GM12878 (cell line): Measurements from ENCODE around the gene ABL1. TPM values are rescaled to one million over a fixed set of nuclear protein-coding genes. Genes with fewer than 3 reads are reported as not detected.

ENCODE experiments used
- ATAC-seq: fragments of 200-7000 bp; cut with Tn5 transposase; 3 replicates; pipeline ENCODE4 v1.9.1; 2020; ENCODE audit warnings: mild to moderate bottlenecking, moderate library complexity
- BruUV-seq: library from RNA; stranded (reverse); fragments of 400-500 nt; replicated peaks from 2 replicates; lab custom pipeline; 2021; lab: Mats Ljungman, UMichigan
- CTCF ChIA-PET: fragments of 300-600 bp; sonication (Branson Sonifier 250); formaldehyde crosslinking; extraction: SDS; loops from one replicate; lab custom pipeline; 2021; ENCODE audit warnings: inconsistent platforms; lab: Yijun Ruan, JAX
- POLR2A ChIA-PET: fragments of 350-600 bp; formaldehyde crosslinking; extraction: SDS; loops from one replicate; lab custom pipeline; 2021; ENCODE audit warnings: inconsistent platforms; lab: Charles Lee
- RAD21 ChIA-PET: fragments of 300-600 bp; sonication (Branson Sonifier 250); formaldehyde crosslinking; loops from one replicate; lab custom pipeline; 2023; ENCODE audit warnings: antibody characterized with exemption; ENCODE audit not compliant: unreplicated experiment; lab: Charles Lee
- SMC1A ChIA-PET: fragments of 300-600 bp; sonication (Branson Sonifier 250); formaldehyde crosslinking; loops from one replicate; lab custom pipeline; 2023; ENCODE audit not compliant: unreplicated experiment, uncharacterized antibody; lab: Charles Lee
- DNase-seq: peaks from one replicate; pipeline ENCODE4 v3.0.0-alpha.2; 2011; ENCODE audit warnings: low read depth, low spot score
- FAIRE-seq: peaks from 3 replicates; lab custom pipeline; 2011; peaks lifted over from hg19 to GRCh38; lab: Jason Lieb, UNC
- H2AFZ ChIP-seq: 2 replicates; pipeline ENCODE4 v1.6.0; 2011; ENCODE audit warnings: low read depth, low read length, control low read depth; ENCODE audit not compliant: control insufficient read depth
- H3K27ac ChIP-seq: 2 replicates; pipeline ENCODE4 v1.5.1; 2011; ENCODE audit warnings: control low read depth; ENCODE audit not compliant: control insufficient read depth, insufficient read depth
- H3K27me3 ChIP-seq, 2 experiments: replicated peaks in 1 of 2; 2 replicates each; pipeline versions ENCODE4 v1.6.0 to v1.6.1; 2011; ENCODE audit warnings: low read length in 1 of 2; ENCODE audit not compliant: control insufficient read depth in 2 of 2, insufficient read depth in 2 of 2
- H3K36me3 ChIP-seq, 2 experiments: 2 replicates each; pipeline ENCODE4 v1.5.1; 2011; ENCODE audit warnings: low read length in 1 of 2; ENCODE audit not compliant: control insufficient read depth in 2 of 2, insufficient read depth in 2 of 2
- H3K4me1 ChIP-seq: 2 replicates; pipeline ENCODE4 v1.6.1; 2011; ENCODE audit warnings: mild to moderate bottlenecking, low read length, moderate library complexity, mixed read lengths; ENCODE audit not compliant: control insufficient read depth, insufficient read depth
- H3K4me2 ChIP-seq: 2 replicates; pipeline ENCODE4 v1.6.0; 2011; ENCODE audit warnings: control low read depth; ENCODE audit not compliant: control insufficient read depth, insufficient read depth
- H3K4me3 ChIP-seq: fragments of 200-600 bp; sonication (generic); 2 replicates; pipeline ENCODE4 v1.5.1; 2016
- H3K79me2 ChIP-seq: 2 replicates; pipeline ENCODE4 v1.6.0; 2011; ENCODE audit warnings: low read length; ENCODE audit not compliant: control insufficient read depth, insufficient read depth
- H3K9ac ChIP-seq: 2 replicates; pipeline ENCODE4 v1.8.0; 2011; ENCODE audit warnings: low read length, control low read depth, mixed read lengths; ENCODE audit not compliant: control insufficient read depth, insufficient read depth
- H3K9me3 ChIP-seq: replicated peaks from 3 replicates; pipeline ENCODE4 v1.5.1; 2011; ENCODE audit warnings: mild to moderate bottlenecking, low read length; ENCODE audit not compliant: control insufficient read depth, insufficient read depth
- H4K20me1 ChIP-seq: 2 replicates; pipeline ENCODE4 v1.6.0; 2011; ENCODE audit not compliant: control insufficient read depth, insufficient read depth
- CBFB ChIP-seq: IDR thresholded peaks from 2 replicates; pipeline ENCODE4 v1.6.1; 2016; ENCODE audit warnings: antibody characterized with exemption, low read depth
- ETV6 ChIP-seq, 2 experiments: fragments of 450-650 bp in 1 of 2; IDR thresholded peaks in 1 of 2; conservative IDR thresholded peaks in 1 of 2; 2 replicates each; pipeline ENCODE4 v1.6.1; 2014; ENCODE audit warnings: antibody characterized with exemption in 1 of 2, borderline replicate concordance in 1 of 2, low read depth in 1 of 2, mild to moderate bottlenecking in 1 of 2, moderate library complexity in 1 of 2
- HCFC1 ChIP-seq: fragments of 150-350 bp; IDR thresholded peaks from 2 replicates; pipeline ENCODE4 v1.6.1; 2014; ENCODE audit warnings: low read length
- MYB ChIP-seq: fragments of 150-350 bp; IDR thresholded peaks from 2 replicates; pipeline ENCODE4 v1.6.1; 2014; ENCODE audit warnings: mild to moderate bottlenecking, low read depth, low read length, borderline replicate concordance
- REST ChIP-seq: IDR thresholded peaks from 2 replicates; pipeline ENCODE4 v1.6.1; 2012; ENCODE audit warnings: mild to moderate bottlenecking, low read depth, low read length
- SREBF2 ChIP-seq: IDR thresholded peaks from 2 replicates; pipeline ENCODE4 v1.6.1; 2012; ENCODE audit warnings: mild to moderate bottlenecking, low read length
- STAT1 ChIP-seq: fragments of 450-650 bp; conservative IDR thresholded peaks from 2 replicates; pipeline ENCODE4 v1.6.1; 2014; ENCODE audit warnings: antibody characterized with exemption, mild to moderate bottlenecking
- TARDBP ChIP-seq: IDR thresholded peaks from 2 replicates; pipeline ENCODE4 v1.6.1; 2016; ENCODE audit warnings: borderline replicate concordance
- WGBS: methylation state at CpG from one replicate; pipeline ENCODE4 v1.1.6; 2016; ENCODE audit warnings: low lambda C conversion rate; ENCODE audit not compliant: insufficient replicate concordance, insufficient coverage; ENCODE audit errors: missing lambda C conversion rate; 5-methylcytosine and 5-hydroxymethylcytosine counted together
- in situ Hi-C: fragments of 300-500 bp; cut with MboI; formaldehyde crosslinking; loops from 9 replicates; pipeline ENCODE4 v1.14.3; 2018; ENCODE audit warnings: mixed read lengths
- intact Hi-C: fragments of 100-400 bp; cut with micrococcal nuclease; formaldehyde crosslinking; loops from one replicate; pipeline ENCODE4 v1.14.2; 2022; ENCODE audit not compliant: unreplicated experiment
- polyA plus RNA-seq, 11 experiments: library from polyadenylated mRNA; depleted of rRNA in 4 of 11; unstranded in 6 of 11; stranded (reverse) in 5 of 11; fragments of >200 nt; fragmentation: Nextera tagmentation in 4 of 11; fragmentation: Illumina TruSeq in 1 of 11; extraction: Ambion mirVana in 4 of 11; extraction: Trizol in 1 of 11; gene quantifications; 1 replicate in 1 of 11; 2 replicates in 10 of 11; pipeline versions ENCODE4 v1.2.1 to v1.2.3, GENCODE V29; 2011 to 2016; ENCODE audit warnings: inconsistent platforms in 2 of 11, missing spikeins in 2 of 11, low read depth in 1 of 11
- total RNA-seq, 4 experiments: library from RNA; depleted of rRNA in 3 of 4; stranded (reverse); fragments of >200 nt in 3 of 4; fragmentation: Illumina TruSeq in 1 of 4; extraction: Trizol in 1 of 4; gene quantifications; 2 replicates each; pipeline versions ENCODE4 v1.2.1 to v1.2.3, GENCODE V29; 2013 to 2021
- TF ChIP-seq, protein P1 (sequence below): fragments of 450-650 bp; IDR thresholded peaks from 2 replicates; pipeline ENCODE4 v1.6.1; 2017; ENCODE audit warnings: borderline replicate concordance
- TF ChIP-seq, protein P2 (sequence below): fragments of 450-650 bp; IDR thresholded peaks from 2 replicates; pipeline ENCODE4 v1.6.1; 2016; ENCODE audit warnings: mild to moderate bottlenecking, moderate library complexity, borderline replicate concordance
- TF ChIP-seq, protein P3 (sequence below): fragments of 150-350 bp; IDR thresholded peaks from 2 replicates; pipeline ENCODE4 v1.6.1; 2014; ENCODE audit warnings: mild to moderate bottlenecking, low read depth, low read length

Gene ABL1
- total and polyA plus RNA-seq, 10 of the 15 experiments (the other 5 are each of a cell fraction or from before 2014, with no cell fraction given) = 0.79 to 51.5 (median 16.3) TPM

DNA sequence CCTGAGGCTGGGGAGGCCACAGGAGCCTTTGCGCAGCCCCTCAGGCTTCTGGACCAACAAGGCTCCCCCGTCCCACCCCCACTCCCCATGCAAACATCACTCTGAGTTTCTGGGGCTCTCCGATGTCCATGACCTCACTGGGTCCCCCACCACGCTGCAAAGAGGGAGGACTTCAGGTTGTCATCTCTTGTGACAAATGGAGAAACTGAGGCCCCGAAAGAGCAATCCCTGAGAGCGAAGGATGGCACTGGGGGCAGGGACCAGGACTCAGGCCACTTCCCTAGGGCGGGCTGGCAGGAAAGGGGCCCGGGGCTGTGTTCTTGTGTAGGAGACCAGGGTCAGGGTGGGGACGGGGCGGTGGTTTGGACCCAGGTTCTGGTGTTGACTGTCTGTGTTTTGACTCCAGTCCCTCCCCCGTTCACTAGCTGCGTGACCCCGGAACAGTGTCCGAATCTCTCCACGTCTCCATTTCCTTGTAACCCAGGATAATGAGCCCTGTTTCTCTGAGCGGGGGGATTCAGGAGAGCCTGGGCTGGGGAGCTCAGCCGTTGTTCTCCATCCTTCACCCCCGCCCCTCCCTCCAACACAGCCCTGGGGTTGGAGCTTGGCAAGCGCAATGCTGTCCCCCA lies 90.1 kb downstream of the ABL1 start:
- 0 out of 2 replicates have a peak, but pooled peaks cover 2% of the 10 kb centered on the region for H4K20me1 ChIP-seq
- intact Hi-C loops (no loop called here), in situ Hi-C loops (no loop called here)
- no peaks in the 10 kb centered on the region; a peak in 1 of 4 replicates for H3K27me3 ChIP-seq
- FAIRE-seq (no peak), ATAC-seq (no peak), DNase-seq (no peak)
- H3K4me1 ChIP-seq = peaks cover 27% of the 10 kb centered on the region
- ChIA-PET CTCF (interaction anchor here (0.6 to 4.2 kb wide), 3 partner anchors 24 to 63 kb away, joined by 3 to 27 read pairs (median 3); no protein-coding TSS in a partner anchor), POLR2A (no interaction called here), RAD21 (interaction anchor here (4.0 kb wide), 1 partner anchor 54 kb away, joined by 33 read pairs; no protein-coding TSS in a partner anchor), SMC1A (interaction anchor here (0.7 to 1.7 kb wide), 3 partner anchors 55 to 66 kb away, joined by 3 to 10 read pairs (median 3); no protein-coding TSS in a partner anchor)
- no peaks in the 10 kb centered on the region for H3K36me3 ChIP-seq
- BruUV-seq = no TSS peak
- H3K9ac ChIP-seq = no peak overlapping the region
- H3K4me2 ChIP-seq = no peak overlapping the region
- H3K9me3 ChIP-seq = no peaks in the 10 kb centered on the region
- no peak overlapping the region for H3K4me3 ChIP-seq
- WGBS = 63% methylated on average over 18 of the region's 19 CpGs
- no peak overlapping the region for H3K27ac ChIP-seq
- H2AFZ ChIP-seq = no peak overlapping the region
- no peaks in the 10 kb centered on the region for H3K79me2 ChIP-seq
- TF ChIP-seq MYB (no peak), REST (no peak), SREBF2 (no peak), TARDBP (no peak), HCFC1 (no peak), ETV6 (conservative IDR thresholded peaks at IDR 0.05 in 1 of 2, IDR thresholded peaks at IDR 0.05 in 1 of 2; ENCODE audit: borderline replicate concordance in 1 of 2, low read depth in 1 of 2) (no peak), STAT1 (no peak), CBFB (no peak)
- TF ChIP-seq, protein P1, sequence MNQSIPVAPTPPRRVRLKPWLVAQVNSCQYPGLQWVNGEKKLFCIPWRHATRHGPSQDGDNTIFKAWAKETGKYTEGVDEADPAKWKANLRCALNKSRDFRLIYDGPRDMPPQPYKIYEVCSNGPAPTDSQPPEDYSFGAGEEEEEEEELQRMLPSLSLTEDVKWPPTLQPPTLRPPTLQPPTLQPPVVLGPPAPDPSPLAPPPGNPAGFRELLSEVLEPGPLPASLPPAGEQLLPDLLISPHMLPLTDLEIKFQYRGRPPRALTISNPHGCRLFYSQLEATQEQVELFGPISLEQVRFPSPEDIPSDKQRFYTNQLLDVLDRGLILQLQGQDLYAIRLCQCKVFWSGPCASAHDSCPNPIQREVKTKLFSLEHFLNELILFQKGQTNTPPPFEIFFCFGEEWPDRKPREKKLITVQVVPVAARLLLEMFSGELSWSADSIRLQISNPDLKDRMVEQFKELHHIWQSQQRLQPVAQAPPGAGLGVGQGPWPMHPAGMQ = no peak
- TF ChIP-seq, protein P2, sequence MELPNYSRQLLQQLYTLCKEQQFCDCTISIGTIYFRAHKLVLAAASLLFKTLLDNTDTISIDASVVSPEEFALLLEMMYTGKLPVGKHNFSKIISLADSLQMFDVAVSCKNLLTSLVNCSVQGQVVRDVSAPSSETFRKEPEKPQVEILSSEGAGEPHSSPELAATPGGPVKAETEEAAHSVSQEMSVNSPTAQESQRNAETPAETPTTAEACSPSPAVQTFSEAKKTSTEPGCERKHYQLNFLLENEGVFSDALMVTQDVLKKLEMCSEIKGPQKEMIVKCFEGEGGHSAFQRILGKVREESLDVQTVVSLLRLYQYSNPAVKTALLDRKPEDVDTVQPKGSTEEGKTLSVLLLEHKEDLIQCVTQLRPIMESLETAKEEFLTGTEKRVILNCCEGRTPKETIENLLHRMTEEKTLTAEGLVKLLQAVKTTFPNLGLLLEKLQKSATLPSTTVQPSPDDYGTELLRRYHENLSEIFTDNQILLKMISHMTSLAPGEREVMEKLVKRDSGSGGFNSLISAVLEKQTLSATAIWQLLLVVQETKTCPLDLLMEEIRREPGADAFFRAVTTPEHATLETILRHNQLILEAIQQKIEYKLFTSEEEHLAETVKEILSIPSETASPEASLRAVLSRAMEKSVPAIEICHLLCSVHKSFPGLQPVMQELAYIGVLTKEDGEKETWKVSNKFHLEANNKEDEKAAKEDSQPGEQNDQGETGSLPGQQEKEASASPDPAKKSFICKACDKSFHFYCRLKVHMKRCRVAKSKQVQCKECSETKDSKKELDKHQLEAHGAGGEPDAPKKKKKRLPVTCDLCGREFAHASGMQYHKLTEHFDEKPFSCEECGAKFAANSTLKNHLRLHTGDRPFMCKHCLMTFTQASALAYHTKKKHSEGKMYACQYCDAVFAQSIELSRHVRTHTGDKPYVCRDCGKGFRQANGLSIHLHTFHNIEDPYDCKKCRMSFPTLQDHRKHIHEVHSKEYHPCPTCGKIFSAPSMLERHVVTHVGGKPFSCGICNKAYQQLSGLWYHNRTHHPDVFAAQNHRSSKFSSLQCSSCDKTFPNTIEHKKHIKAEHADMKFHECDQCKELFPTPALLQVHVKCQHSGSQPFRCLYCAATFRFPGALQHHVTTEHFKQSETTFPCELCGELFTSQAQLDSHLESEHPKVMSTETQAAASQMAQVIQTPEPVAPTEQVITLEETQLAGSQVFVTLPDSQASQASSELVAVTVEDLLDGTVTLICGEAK = no peak
- TF ChIP-seq, protein P3, sequence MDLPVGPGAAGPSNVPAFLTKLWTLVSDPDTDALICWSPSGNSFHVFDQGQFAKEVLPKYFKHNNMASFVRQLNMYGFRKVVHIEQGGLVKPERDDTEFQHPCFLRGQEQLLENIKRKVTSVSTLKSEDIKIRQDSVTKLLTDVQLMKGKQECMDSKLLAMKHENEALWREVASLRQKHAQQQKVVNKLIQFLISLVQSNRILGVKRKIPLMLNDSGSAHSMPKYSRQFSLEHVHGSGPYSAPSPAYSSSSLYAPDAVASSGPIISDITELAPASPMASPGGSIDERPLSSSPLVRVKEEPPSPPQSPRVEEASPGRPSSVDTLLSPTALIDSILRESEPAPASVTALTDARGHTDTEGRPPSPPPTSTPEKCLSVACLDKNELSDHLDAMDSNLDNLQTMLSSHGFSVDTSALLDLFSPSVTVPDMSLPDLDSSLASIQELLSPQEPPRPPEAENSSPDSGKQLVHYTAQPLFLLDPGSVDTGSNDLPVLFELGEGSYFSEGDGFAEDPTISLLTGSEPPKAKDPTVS = no peak
